Kidney (tissue), 14 donors: Measurements from ENCODE around the gene KIF9. TPM values are rescaled to one million over a fixed set of nuclear protein-coding genes. Genes with fewer than 3 reads are reported as not detected.

Source experiments
- DNase-seq, 5 donors: peaks; one replicate each; pipeline ENCODE4 v3.0.0-alpha.2; 2013 to 2020
- FAIRE-seq: peaks from 2 replicates; lab custom pipeline; 2012; peaks lifted over from hg19 to GRCh38; lab: Jason Lieb, UNC
- H3K27ac ChIP-seq, 2 donors: one replicate each; pipeline ENCODE4 v1.7.0; 2013; ENCODE audit warnings: low read depth in 2 of 2, low read length in 2 of 2, inconsistent platforms in 1 of 2
- H3K27me3 ChIP-seq: one replicate; pipeline ENCODE4 v1.7.1; 2013; ENCODE audit warnings: low read length, inconsistent platforms; ENCODE audit not compliant: control insufficient read depth, insufficient read depth
- H3K36me3 ChIP-seq, 3 donors: one replicate each; pipeline versions ENCODE4 v1.7.0 to v1.7.1; 2013; ENCODE audit warnings: low read length in 3 of 3, control low read depth in 1 of 3, inconsistent platforms in 1 of 3; ENCODE audit not compliant: insufficient read depth in 3 of 3, control insufficient read depth in 2 of 3
- H3K4me1 ChIP-seq, 3 donors: one replicate each; pipeline versions ENCODE4 v1.7.0 to v1.7.1; 2013; ENCODE audit warnings: low read length in 3 of 3, inconsistent platforms in 1 of 3, low read depth in 1 of 3; ENCODE audit not compliant: control insufficient read depth in 2 of 3, insufficient read depth in 2 of 3
- H3K4me3 ChIP-seq, 3 donors: one replicate each; pipeline versions ENCODE4 v1.7.0 to v1.8.1; 2013; ENCODE audit warnings: low read length in 3 of 3, control low read depth in 1 of 3, inconsistent platforms in 1 of 3
- H3K9ac ChIP-seq, 3 donors: one replicate each; pipeline versions ENCODE4 v1.7.0 to v1.7.1; 2013; ENCODE audit warnings: low read length in 3 of 3, control low read depth in 1 of 3, inconsistent platforms in 1 of 3
- H3K9me3 ChIP-seq, 3 donors: one replicate each; pipeline versions ENCODE4 v1.7.0 to v1.7.1; 2013; ENCODE audit warnings: low read length in 3 of 3, control low read depth in 1 of 3, inconsistent platforms in 1 of 3; ENCODE audit not compliant: control insufficient read depth in 2 of 3, insufficient read depth in 1 of 3
- CTCF ChIP-seq: IDR thresholded peaks from 3 replicates; pipeline ENCODE4 v1.5.1; 2012; ENCODE audit warnings: mild to moderate bottlenecking, moderate library complexity, borderline replicate concordance; ENCODE audit not compliant: insufficient read depth; ENCODE audit errors: extremely low read depth
- intact Hi-C: fragments of 100-400 bp; cut with DNase I; formaldehyde crosslinking; loops from one replicate; pipeline ENCODE4 v1.11.1; 2022
- polyA plus RNA-seq: library from polyadenylated mRNA; stranded (reverse); fragments of 350-450 nt; fragmentation: Illumina TruSeq; extraction: RNeasy Lipid Tissue Mini Kit (QIAGEN cat#74804); gene quantifications from one replicate; pipeline ENCODE4 v1.2.3, GENCODE V29; 2014; ENCODE audit warnings: low read depth, low replicate concordance; ENCODE audit not compliant: insufficient read depth
- total RNA-seq: library from RNA; stranded (reverse); fragmentation: NEBNext Ultra II Directional; extraction: Animal tissue kit (Norgen Biotek cat#: 25700); gene quantifications from one replicate; pipeline ENCODE4 v1.2.1, GENCODE V29; 2021
- donor health status: control.
- donor health status: control.
- donor health status: control.
- donor health status: control.
- donor health status: control.
- donor health status: DM: yes; HTN: yes; CAD: no.
- donor health status: Normal renal cell carcinoma (clear cell type).

Gene KIF9
- total and polyA plus RNA-seq, 2 donors from 2014 or later = 16.9 to 32.9 TPM

- no peaks in the 10 kb centered on the region for H3K4me1 ChIP-seq
- no peak overlapping the region for H3K4me3 ChIP-seq
- no peak overlapping the region for H3K27ac ChIP-seq
- intact Hi-C loops = no loop called here
- no peak overlapping the region for H3K9ac ChIP-seq
- H3K9me3 ChIP-seq = no peaks in the 10 kb centered on the region
- H3K36me3 ChIP-seq = no peaks in the 10 kb centered on the region
- H3K27me3 ChIP-seq = no peaks in the 10 kb centered on the region
- no peak for FAIRE-seq
- DNase-seq = no peak
- TF ChIP-seq CTCF = no peak
These were observed 77.7 kb downstream of the KIF9 start for GRCh38 chr3:47204875-47205274.

GRCh38 chr3:47202542-47202941, 80.1 kb downstream of the KIF9 start:
- H3K9me3 ChIP-seq = no peaks in the 10 kb centered on the region
- no peaks in the 10 kb centered on the region for H3K36me3 ChIP-seq
- H3K27ac ChIP-seq = no peak overlapping the region
- H3K4me1 ChIP-seq = no peaks in the 10 kb centered on the region
- no peak overlapping the region for H3K9ac ChIP-seq
- DNase-seq (no peak), FAIRE-seq (no peak)
- intact Hi-C loops = no loop called here
- no peak overlapping the region for H3K4me3 ChIP-seq
- no peak for TF ChIP-seq CTCF
- H3K27me3 ChIP-seq = no peaks in the 10 kb centered on the region

GRCh38 chr3:47197287-47197686, 85.3 kb downstream of the KIF9 start:
- Histone ChIP-seq H3K27ac (no peak overlapping the region), H3K4me3 (no peak overlapping the region), H3K27me3 (no peaks in the 10 kb centered on the region), H3K9ac (no peak overlapping the region), H3K4me1 (no peaks in the 10 kb centered on the region), H3K9me3 (no peaks in the 10 kb centered on the region), H3K36me3 (no peaks in the 10 kb centered on the region)
- no peak for TF ChIP-seq CTCF
- DNase-seq (peak in 1 of 5 donors; percentile 5), FAIRE-seq (no peak)
- intact Hi-C loops = no loop called here

- H3K27ac ChIP-seq = no peak overlapping the region
- intact Hi-C loops = no loop called here
- H3K27me3 ChIP-seq = no peaks in the 10 kb centered on the region
- DNase-seq (no peak), FAIRE-seq (no peak)
- no peak overlapping the region for H3K9ac ChIP-seq
- no peak overlapping the region for H3K4me3 ChIP-seq
- no peaks in the 10 kb centered on the region for H3K4me1 ChIP-seq
- no peaks in the 10 kb centered on the region for H3K9me3 ChIP-seq
- no peak for TF ChIP-seq CTCF
- no peaks in the 10 kb centered on the region for H3K36me3 ChIP-seq
These were observed 87.6 kb downstream of the KIF9 start for GRCh38 chr3:47194994-47195393.
